RWPE2 (cell line): ENCODE measurements around the gene TRIM5.

Source experiments
- ATAC-seq: fragments of 200-7000 bp; cut with Tn5 transposase; 3 replicates; pipeline ENCODE4 v1.9.1; 2021; ENCODE audit warnings: low read depth
- DNase-seq: peaks from one replicate; pipeline ENCODE4 v3.0.0-alpha.2; 2020; ENCODE audit warnings: low spot score
- H3K27ac ChIP-seq: fragments of 450-650 bp; 2 replicates; pipeline ENCODE4 v1.5.1; 2017; ENCODE audit warnings: mild to moderate bottlenecking; ENCODE audit not compliant: poor library complexity, severe bottlenecking
- H3K27me3 ChIP-seq: fragments of 250-450 bp; sonication (Bioruptor Pico); 2 replicates; pipeline ENCODE4 v1.5.1; 2021; ENCODE audit warnings: mild to moderate bottlenecking, moderate library complexity; ENCODE audit not compliant: insufficient read depth, poor library complexity, severe bottlenecking
- H3K36me3 ChIP-seq: fragments of 250-450 bp; sonication (Bioruptor Pico); 2 replicates; pipeline ENCODE4 v1.5.1; 2020; ENCODE audit warnings: low read depth, mild to moderate bottlenecking, moderate library complexity
- H3K4me1 ChIP-seq: fragments of 250-450 bp; sonication (Bioruptor Pico); 2 replicates; pipeline ENCODE4 v1.5.1; 2021; ENCODE audit warnings: mild to moderate bottlenecking, moderate library complexity; ENCODE audit not compliant: insufficient read depth, poor library complexity, severe bottlenecking
- H3K4me3 ChIP-seq: fragments of 250-450 bp; sonication (Bioruptor Pico); 2 replicates; pipeline ENCODE4 v1.5.1; 2021; ENCODE audit warnings: mild to moderate bottlenecking, moderate library complexity; ENCODE audit not compliant: severe bottlenecking
- H3K9me3 ChIP-seq: fragments of 250-450 bp; sonication (Bioruptor Pico); 2 replicates; pipeline ENCODE4 v1.5.1; 2021; ENCODE audit warnings: mild to moderate bottlenecking, moderate library complexity; ENCODE audit not compliant: severe bottlenecking
- CTCF ChIP-seq: fragments of 450-650 bp; IDR thresholded peaks from one replicate; pipeline ENCODE4 v1.5.1; 2017; ENCODE audit warnings: mild to moderate bottlenecking, moderate library complexity; ENCODE audit not compliant: poor library complexity, severe bottlenecking

Gene TRIM5

GRCh38 chr11:5621580-5621979 lies 63.3 kb downstream of the TRIM5 start:
- DNase-seq (no peak), ATAC-seq (no peak)
- peak overlapping the region; percentile 94 for H3K27ac ChIP-seq
- no peaks in the 10 kb centered on the region for H3K9me3 ChIP-seq
- TF ChIP-seq CTCF, result no peak
- no peaks in the 10 kb centered on the region for H3K36me3 ChIP-seq
- H3K4me3 ChIP-seq, result no peak overlapping the region
- no peaks in the 10 kb centered on the region for H3K27me3 ChIP-seq
- peaks cover 63% of the 10 kb centered on the region for H3K4me1 ChIP-seq

GRCh38 chr11:5620651-5621521 lies 64.0 kb downstream of the TRIM5 start:
- no peaks in the 10 kb centered on the region for H3K9me3 ChIP-seq
- no peaks in the 10 kb centered on the region for H3K27me3 ChIP-seq
- H3K4me1 ChIP-seq, result peaks cover 56% of the 10 kb centered on the region
- H3K27ac ChIP-seq, result peak overlapping the region; percentile 94
- no peak overlapping the region for H3K4me3 ChIP-seq
- H3K36me3 ChIP-seq, result no peaks in the 10 kb centered on the region
- no peak for DNase-seq
- ATAC-seq, result peak; percentile 79
- TF ChIP-seq CTCF, result no peak

- DNase-seq (no peak), ATAC-seq (peak; percentile 37)
- Histone ChIP-seq H3K4me3 (no peak overlapping the region), H3K9me3 (no peaks in the 10 kb centered on the region), H3K36me3 (no peaks in the 10 kb centered on the region), H3K27ac (peak overlapping the region; percentile 94), H3K27me3 (no peaks in the 10 kb centered on the region), H3K4me1 (peaks cover 44% of the 10 kb centered on the region)
- TF ChIP-seq CTCF, result no peak
Measured at GRCh38 chr11:5618807-5619206, 66.1 kb downstream of the TRIM5 start.
